ENCODE results near the gene CLRN1.

DNA sequence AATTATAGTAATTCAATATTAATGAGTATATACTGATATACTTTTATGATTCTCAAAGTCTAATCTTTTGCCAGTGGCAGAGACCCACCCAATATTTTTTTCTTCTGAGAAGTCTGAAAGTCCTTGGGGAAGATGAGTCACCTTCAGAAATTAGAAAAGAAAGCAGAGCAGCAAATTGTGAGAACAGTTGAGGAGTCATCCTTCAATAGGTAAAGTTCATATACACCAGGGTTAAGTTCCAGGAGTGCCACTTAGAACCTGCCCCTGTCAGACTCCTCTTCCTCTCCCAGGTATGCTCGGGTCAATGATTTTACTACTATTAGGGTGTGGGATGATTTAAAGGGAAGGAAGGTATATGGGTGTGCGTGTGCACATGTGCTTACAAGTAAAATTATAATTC, 7.1 kb downstream of the CLRN1 start:
- TF ChIP-seq CTCF (IDR thresholded peaks at IDR 0.05; ENCODE audit: insufficient read depth, low read length, poor library complexity, severe bottlenecking) = no peak
- TF ChIP-seq EZH2phosphoT487 (conservative IDR thresholded peaks at IDR 0.05; ENCODE audit: low read length) = no peak

Data from SU-DHL-6 (cell line).